IgD-negative memory B cell (primary cell): ENCODE results near the gene SPECC1L. TPM values are rescaled to one million over a fixed set of nuclear protein-coding genes. Genes with fewer than 3 reads are reported as not detected.

ENCODE experiments used
- H3K27ac Mint-ChIP-seq, 3 donors: one replicate each; pipeline ENCODE4 v1.8.0; 2020 to 2022; ENCODE audit warnings: mild to moderate bottlenecking in 3 of 3, mixed read lengths in 3 of 3, moderate library complexity in 1 of 3
- H3K27me3 Mint-ChIP-seq: one replicate; pipeline ENCODE4 v1.8.0; 2021; ENCODE audit warnings: mixed read lengths
- H3K36me3 Mint-ChIP-seq: one replicate; pipeline ENCODE4 v1.8.0; 2020; ENCODE audit warnings: mild to moderate bottlenecking, mixed read lengths
- H3K4me1 Mint-ChIP-seq, 3 donors: one replicate each; pipeline ENCODE4 v1.8.0; 2020 to 2022; ENCODE audit warnings: mixed read lengths in 3 of 3, mild to moderate bottlenecking in 1 of 3
- H3K4me3 Mint-ChIP-seq, 4 donors: one replicate each; pipeline ENCODE4 v1.8.0; 2020 to 2022; ENCODE audit warnings: mild to moderate bottlenecking in 4 of 4, mixed read lengths in 4 of 4, moderate library complexity in 3 of 4
- H3K9me3 Mint-ChIP-seq, 3 donors: one replicate each; pipeline ENCODE4 v1.8.0; 2020 to 2021; ENCODE audit warnings: mixed read lengths in 3 of 3, mild to moderate bottlenecking in 1 of 3
- polyA plus RNA-seq: library from polyadenylated mRNA; unstranded; fragments of 300-500 nt; fragmentation: Illumina TruSeq; gene quantifications from one replicate; pipeline ENCODE4 v1.2.3, GENCODE V29; 2021

The SPECC1L gene
- polyA plus RNA-seq, 1 donor from 2014 or later, result 19.3 TPM

DNA sequence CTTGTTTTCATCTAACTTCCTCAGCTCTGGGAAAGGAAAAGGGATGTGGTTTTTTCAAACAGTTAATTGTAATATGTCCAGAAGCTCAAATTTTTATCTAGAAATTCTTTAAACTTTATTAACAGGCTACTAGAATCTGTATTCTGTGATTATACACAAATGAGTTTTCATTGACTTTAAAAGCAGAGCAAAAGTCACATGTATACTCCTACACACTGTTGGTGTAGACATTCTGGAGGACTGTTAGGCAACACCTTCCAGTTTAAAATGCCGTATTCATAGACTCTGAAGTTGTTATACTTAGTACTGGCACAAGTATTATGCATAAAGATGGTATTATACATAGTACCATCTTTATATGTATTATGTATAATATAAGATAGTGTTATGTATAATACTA, 64.9 kb downstream of the SPECC1L start:
- H3K4me3 Mint-ChIP-seq, result no peak overlapping the region
- H3K36me3 Mint-ChIP-seq, result peaks cover 5% of the 10 kb centered on the region
- no peaks in the 10 kb centered on the region for H3K9me3 Mint-ChIP-seq
- H3K4me1 Mint-ChIP-seq, result peaks cover 9 to 15% (median 13%) of the 10 kb centered on the region in 3 donors
- no peak overlapping the region for H3K27ac Mint-ChIP-seq
- no peaks in the 10 kb centered on the region for H3K27me3 Mint-ChIP-seq

DNA sequence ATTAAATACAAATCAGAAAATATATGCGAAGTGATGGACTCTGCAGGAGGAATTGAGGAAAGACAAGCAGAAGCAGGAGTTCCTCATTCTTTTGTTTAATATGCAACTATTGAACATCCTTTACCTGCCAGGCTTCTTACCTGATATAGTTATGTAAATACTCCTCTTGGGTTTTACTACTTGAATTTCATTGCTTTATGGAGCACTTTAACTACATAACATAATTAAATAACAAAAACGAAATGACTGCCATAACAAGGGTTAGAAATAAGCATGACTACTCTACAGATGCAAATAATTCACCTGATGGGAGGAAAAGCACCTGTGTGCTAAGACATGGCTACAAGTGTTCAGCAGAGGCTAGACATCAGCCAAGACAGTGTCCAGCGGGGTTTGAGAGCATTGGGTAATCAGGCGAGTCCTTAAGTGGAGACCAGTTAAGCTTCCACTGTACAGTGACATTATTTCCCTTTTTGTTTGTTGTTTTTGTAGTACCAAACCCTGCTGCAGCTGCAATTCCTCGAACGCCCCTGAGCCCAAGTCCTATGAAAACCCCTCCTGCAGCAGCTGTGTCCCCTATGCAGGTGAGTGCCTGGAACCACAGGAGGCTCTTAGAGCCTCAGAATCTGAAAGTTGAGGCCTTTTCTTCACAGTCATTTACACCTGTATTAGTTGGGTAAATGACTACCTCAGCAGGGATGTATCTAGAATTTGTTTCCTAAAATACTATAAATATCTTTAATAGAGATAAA, 67.4 kb downstream of the SPECC1L start:
- Mint-ChIP-seq H3K4me3 (no peak overlapping the region), H3K27me3 (no peaks in the 10 kb centered on the region), H3K27ac (no peak overlapping the region), H3K9me3 (no peaks in the 10 kb centered on the region), H3K4me1 (peaks cover 4% of the 10 kb centered on the region in 3 donors), H3K36me3 (peaks cover 7% of the 10 kb centered on the region)

GRCh38 chr22:24338726-24339451, 68.3 kb downstream of the SPECC1L start:
- no peak overlapping the region for H3K27ac Mint-ChIP-seq
- no peaks in the 10 kb centered on the region for H3K27me3 Mint-ChIP-seq
- H3K36me3 Mint-ChIP-seq, result peaks cover 7% of the 10 kb centered on the region
- H3K4me3 Mint-ChIP-seq, result no peak overlapping the region
- peaks cover 4% of the 10 kb centered on the region in 3 donors for H3K4me1 Mint-ChIP-seq
- no peaks in the 10 kb centered on the region for H3K9me3 Mint-ChIP-seq

DNA sequence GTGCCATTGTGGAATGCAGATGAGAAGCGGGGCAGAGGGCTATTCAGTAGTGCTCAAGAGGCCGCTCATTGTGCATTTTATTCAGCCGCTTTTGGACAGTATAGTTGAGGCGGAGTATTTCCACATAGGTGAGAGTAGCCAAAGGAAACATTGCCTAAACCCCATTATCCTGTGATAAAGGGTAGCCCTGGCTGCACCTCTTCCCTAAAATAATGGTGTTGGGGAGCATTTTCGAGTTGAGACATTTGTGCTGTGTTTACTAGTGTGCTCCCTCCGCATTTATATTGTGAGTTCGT, 68.8 kb downstream of the SPECC1L start:
- no peak overlapping the region for H3K27ac Mint-ChIP-seq
- no peaks in the 10 kb centered on the region for H3K27me3 Mint-ChIP-seq
- H3K4me3 Mint-ChIP-seq, result no peak overlapping the region
- H3K9me3 Mint-ChIP-seq, result no peaks in the 10 kb centered on the region
- H3K4me1 Mint-ChIP-seq, result peaks cover 4% of the 10 kb centered on the region in 3 donors
- peaks cover 9% of the 10 kb centered on the region for H3K36me3 Mint-ChIP-seq

DNA sequence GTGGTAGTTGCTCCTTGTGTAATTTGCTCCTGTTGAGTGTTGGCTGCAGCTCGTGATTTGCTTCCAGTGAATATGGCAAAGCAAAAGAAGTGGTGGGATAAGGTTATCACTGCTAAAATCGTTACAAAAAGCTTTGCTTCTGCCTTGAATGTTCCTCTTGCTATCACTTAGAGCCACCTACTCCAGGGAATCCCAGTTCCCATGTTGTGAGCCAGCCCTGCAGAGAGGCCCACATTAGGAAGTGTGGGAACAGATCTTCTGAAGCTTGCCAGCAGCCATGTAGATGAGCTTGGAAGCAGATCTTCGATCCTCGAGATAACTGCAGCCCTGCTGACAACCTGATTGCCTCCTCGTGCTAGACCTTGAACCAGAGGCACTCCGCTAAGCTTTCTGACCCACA, 71.0 kb downstream of the SPECC1L start:
- H3K27ac Mint-ChIP-seq, result no peak overlapping the region
- peaks cover 0 to 2% (median 0%) of the 10 kb centered on the region in 3 donors for H3K4me1 Mint-ChIP-seq
- H3K36me3 Mint-ChIP-seq, result peaks cover 8% of the 10 kb centered on the region
- H3K4me3 Mint-ChIP-seq, result no peak overlapping the region
- no peaks in the 10 kb centered on the region for H3K9me3 Mint-ChIP-seq
- no peaks in the 10 kb centered on the region for H3K27me3 Mint-ChIP-seq

GRCh38 chr22:24350627-24351026, 80.0 kb downstream of the SPECC1L start:
- H3K9me3 Mint-ChIP-seq, result peaks cover 0 to 8% (median 0%) of the 10 kb centered on the region in 3 donors

GRCh38 chr22:24353121-24353520, 82.5 kb downstream of the SPECC1L start:
- peaks cover 25% of the 10 kb centered on the region for H3K36me3 Mint-ChIP-seq
- no peak overlapping the region for H3K4me3 Mint-ChIP-seq
- H3K27ac Mint-ChIP-seq, result no peak overlapping the region
- H3K27me3 Mint-ChIP-seq, result no peaks in the 10 kb centered on the region
- H3K9me3 Mint-ChIP-seq, result peaks cover 0 to 8% (median 0%) of the 10 kb centered on the region in 3 donors
- peaks cover 0 to 5% (median 0%) of the 10 kb centered on the region in 3 donors for H3K4me1 Mint-ChIP-seq

More at GRCh38 chr22:24350627-24351026, 80.0 kb downstream of the SPECC1L start:
- Mint-ChIP-seq H3K4me3 (no peak overlapping the region), H3K36me3 (peaks cover 23% of the 10 kb centered on the region), H3K4me1 (peaks cover 0 to 5% (median 0%) of the 10 kb centered on the region in 3 donors), H3K27ac (no peak overlapping the region), H3K27me3 (no peaks in the 10 kb centered on the region)

- Mint-ChIP-seq H3K36me3 (peaks cover 16% of the 10 kb centered on the region), H3K9me3 (peaks cover 0 to 8% (median 0%) of the 10 kb centered on the region in 3 donors), H3K27me3 (no peaks in the 10 kb centered on the region), H3K4me1 (peaks cover 0 to 8% (median 0%) of the 10 kb centered on the region in 3 donors), H3K4me3 (no peak overlapping the region), H3K27ac (no peak overlapping the region)
Measured at GRCh38 chr22:24355574-24355973, 84.9 kb downstream of the SPECC1L start.

DNA sequence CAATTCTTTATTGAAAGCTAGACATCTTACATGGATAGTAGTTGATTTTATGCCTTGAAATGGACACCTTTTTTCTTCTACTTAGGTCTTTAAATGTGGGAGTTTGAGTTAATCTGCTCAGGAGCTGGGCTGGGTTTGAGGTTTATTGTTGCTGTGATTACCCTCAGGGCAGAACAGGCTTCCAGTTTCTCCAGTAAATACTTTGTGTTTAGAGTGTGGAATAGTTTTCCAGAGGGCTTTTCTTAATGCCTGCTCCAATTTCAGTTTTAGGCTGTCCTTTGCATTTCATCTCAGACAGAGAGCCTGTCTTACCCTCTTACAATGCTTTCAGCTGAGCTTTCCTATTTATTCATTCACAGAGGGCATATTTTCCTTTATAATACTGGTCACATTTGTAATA, 86.9 kb downstream of the SPECC1L start:
- no peaks in the 10 kb centered on the region for H3K27me3 Mint-ChIP-seq
- H3K9me3 Mint-ChIP-seq, result peaks cover 0 to 8% (median 0%) of the 10 kb centered on the region in 3 donors
- H3K36me3 Mint-ChIP-seq, result peaks cover 15% of the 10 kb centered on the region
- peaks cover 0 to 8% (median 0%) of the 10 kb centered on the region in 3 donors for H3K4me1 Mint-ChIP-seq
- H3K4me3 Mint-ChIP-seq, result no peak overlapping the region
- H3K27ac Mint-ChIP-seq, result peak overlapping the region in 1 of 3 donors; percentile 77

- Mint-ChIP-seq H3K27me3 (no peaks in the 10 kb centered on the region), H3K27ac (no peak overlapping the region), H3K9me3 (peaks cover 0 to 6% (median 0%) of the 10 kb centered on the region in 3 donors), H3K4me3 (no peak overlapping the region), H3K36me3 (peaks cover 9% of the 10 kb centered on the region), H3K4me1 (peaks cover 0 to 8% (median 0%) of the 10 kb centered on the region in 3 donors)
Measured at GRCh38 chr22:24358105-24358836, 87.6 kb downstream of the SPECC1L start.

DNA sequence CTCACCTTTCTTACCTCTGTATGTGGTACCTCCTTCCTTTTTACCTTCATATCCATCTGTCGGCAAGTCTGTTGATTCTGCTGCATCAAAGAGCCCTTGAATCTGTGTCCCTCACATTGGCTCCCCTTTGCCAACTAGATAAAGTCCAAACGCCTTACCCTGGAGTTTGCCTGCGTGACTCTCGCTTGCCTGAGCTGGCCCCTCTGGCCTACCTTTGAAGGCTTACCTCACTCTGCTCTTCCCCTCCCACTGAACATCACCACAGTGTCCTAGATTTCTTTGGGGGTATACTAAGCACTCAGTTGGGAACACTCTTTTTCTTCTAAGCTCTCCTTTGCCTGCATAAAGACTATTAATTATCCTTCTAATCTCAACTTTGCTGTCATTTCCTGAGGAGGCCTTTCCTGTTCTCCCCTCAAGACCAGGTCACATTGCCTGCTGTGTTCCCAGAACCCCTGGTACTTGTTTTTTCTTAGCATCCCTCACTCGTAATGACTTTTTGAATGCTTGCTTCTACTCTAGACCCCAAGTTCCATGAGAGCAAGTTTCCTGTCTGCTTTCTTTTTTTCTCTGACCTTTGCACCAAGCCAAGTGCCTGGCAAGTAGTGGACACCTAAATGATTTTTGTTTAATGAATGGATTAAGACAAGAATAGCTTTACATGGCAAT, 89.0 kb downstream of the SPECC1L start:
- Mint-ChIP-seq H3K4me3 (no peak overlapping the region), H3K27ac (no peak overlapping the region), H3K36me3 (peaks cover 6% of the 10 kb centered on the region), H3K27me3 (no peaks in the 10 kb centered on the region), H3K4me1 (peaks cover 0 to 8% (median 0%) of the 10 kb centered on the region in 3 donors), H3K9me3 (no peaks in the 10 kb centered on the region)

DNA sequence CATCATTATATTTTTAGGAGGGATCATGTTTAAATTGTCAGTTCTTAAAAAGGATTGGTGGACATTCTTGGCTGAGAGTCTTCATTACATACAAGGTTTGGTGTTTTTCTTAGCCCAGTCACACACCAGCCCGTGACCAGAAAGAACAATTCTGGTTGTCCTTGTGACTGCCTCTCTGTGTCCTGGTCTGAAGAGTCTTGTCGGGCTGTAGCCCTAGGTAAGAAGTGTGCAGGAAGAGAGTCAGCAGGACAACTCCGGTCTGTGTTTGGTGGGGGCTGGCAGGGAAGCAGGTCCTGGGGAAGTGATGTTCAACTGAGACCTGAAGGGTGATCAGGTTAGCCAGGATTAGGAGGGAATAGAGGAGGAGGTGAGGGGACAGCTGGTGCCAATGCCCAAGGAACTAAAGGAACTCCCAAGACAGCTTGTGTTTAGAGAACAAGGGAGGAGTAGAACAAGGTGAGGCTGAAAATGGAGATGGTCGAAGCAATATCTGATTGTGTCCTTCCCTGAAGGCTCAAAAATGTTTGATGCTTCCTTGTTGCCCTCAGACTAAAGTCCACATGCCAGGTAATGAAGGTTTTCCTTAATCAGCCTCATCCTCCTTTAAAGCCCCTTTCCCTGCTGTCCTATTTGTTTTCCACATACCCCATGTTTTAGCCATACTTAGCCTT, 91.5 kb downstream of the SPECC1L start:
- no peaks in the 10 kb centered on the region for H3K27me3 Mint-ChIP-seq
- H3K4me3 Mint-ChIP-seq, result no peak overlapping the region
- H3K4me1 Mint-ChIP-seq, result peaks cover 0 to 4% (median 0%) of the 10 kb centered on the region in 3 donors
- no peaks in the 10 kb centered on the region for H3K9me3 Mint-ChIP-seq
- H3K27ac Mint-ChIP-seq, result no peak overlapping the region
- peaks cover 3% of the 10 kb centered on the region for H3K36me3 Mint-ChIP-seq

DNA sequence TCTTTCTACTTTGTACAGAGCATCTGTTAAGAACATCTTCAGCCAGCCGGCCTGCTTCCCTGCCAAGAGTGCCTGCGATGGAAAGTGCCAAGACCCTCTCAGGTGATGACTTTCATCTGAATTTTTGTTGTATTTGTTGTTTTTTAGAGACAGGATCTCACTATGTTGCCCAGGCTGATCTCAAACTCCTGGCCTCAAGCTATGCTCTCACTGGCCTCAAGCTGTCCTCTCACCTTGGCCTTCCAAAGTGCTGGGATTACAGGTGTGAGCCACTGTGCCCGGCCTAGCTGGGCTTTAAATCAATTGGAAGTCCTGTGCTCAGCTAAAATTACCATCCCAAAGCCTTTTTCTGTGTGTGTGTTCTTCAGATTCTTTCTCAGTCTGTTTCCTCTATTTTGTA, 92.6 kb downstream of the SPECC1L start:
- Mint-ChIP-seq H3K4me1 (peaks cover 0 to 4% (median 0%) of the 10 kb centered on the region in 3 donors), H3K4me3 (no peak overlapping the region), H3K36me3 (peaks cover 3% of the 10 kb centered on the region), H3K9me3 (no peaks in the 10 kb centered on the region), H3K27ac (no peak overlapping the region), H3K27me3 (no peaks in the 10 kb centered on the region)

GRCh38 chr22:24366701-24367100, 96.1 kb downstream of the SPECC1L start:
- H3K36me3 Mint-ChIP-seq, result peaks cover 5% of the 10 kb centered on the region
- H3K4me1 Mint-ChIP-seq, result no peaks in the 10 kb centered on the region
- H3K27ac Mint-ChIP-seq, result no peak overlapping the region
- H3K4me3 Mint-ChIP-seq, result no peak overlapping the region
- no peaks in the 10 kb centered on the region for H3K9me3 Mint-ChIP-seq
- no peaks in the 10 kb centered on the region for H3K27me3 Mint-ChIP-seq
